AG20443 (cell line): ENCODE data around the gene MACC1.
"Not testable (repeated sequence)": the region's sequence is repeated elsewhere in the genome, so short reads cannot be mapped to it uniquely, and the experiment has no call there.

ENCODE experiments used
- DNase-seq: peaks from one replicate; pipeline ENCODE4 v3.0.0; 2012; ENCODE audit warnings: low spot score, mixed read lengths

MACC1 gene

GRCh38 chr7:20207811-20208210 is 9.4 kb downstream of the MACC1 start:
- not testable (repeated sequence) for DNase-seq

- no peak for DNase-seq
Measured at GRCh38 chr7:20206104-20206896, 10.9 kb downstream of the MACC1 start.

- DNase-seq, result no peak
Measured at GRCh38 chr7:20203316-20203715, 13.9 kb downstream of the MACC1 start.

- no peak for DNase-seq
Measured at GRCh38 chr7:20201380-20201779, 15.8 kb downstream of the MACC1 start.

- DNase-seq, result no peak
Measured at GRCh38 chr7:20200971-20201370, 16.2 kb downstream of the MACC1 start.

GRCh38 chr7:20200361-20200760 is 16.8 kb downstream of the MACC1 start:
- DNase-seq, result no peak

- DNase-seq, result peak; percentile 61
Measured at GRCh38 chr7:20199015-20199737, 18.0 kb downstream of the MACC1 start.

- no peak for DNase-seq
Measured at GRCh38 chr7:20198260-20198659, 18.9 kb downstream of the MACC1 start.

GRCh38 chr7:20197837-20198236 is 19.3 kb downstream of the MACC1 start:
- DNase-seq, result no peak

- no peak for DNase-seq
Measured at GRCh38 chr7:20197125-20197748, 19.9 kb downstream of the MACC1 start.

- no peak for DNase-seq
Measured at GRCh38 chr7:20194343-20194995, 22.7 kb downstream of the MACC1 start.

- DNase-seq, result no peak
Measured at GRCh38 chr7:20193873-20194272, 23.3 kb downstream of the MACC1 start.

- DNase-seq, result no peak
Measured at GRCh38 chr7:20193242-20193777, 23.9 kb downstream of the MACC1 start.

GRCh38 chr7:20191391-20191869 is 25.8 kb downstream of the MACC1 start:
- DNase-seq, result no peak

- DNase-seq, result no peak
Measured at GRCh38 chr7:20190560-20191390, 26.4 kb downstream of the MACC1 start.

GRCh38 chr7:20189852-20190251 is 27.3 kb downstream of the MACC1 start:
- no peak for DNase-seq

GRCh38 chr7:20188567-20188966 is 28.6 kb downstream of the MACC1 start:
- DNase-seq, result no peak

- DNase-seq, result not testable (repeated sequence)
Measured at GRCh38 chr7:20187850-20188249, 29.3 kb downstream of the MACC1 start.

- no peak for DNase-seq
Measured at GRCh38 chr7:20185988-20186387, 31.2 kb downstream of the MACC1 start.

- DNase-seq, result no peak
Measured at GRCh38 chr7:20183086-20183485, 34.1 kb downstream of the MACC1 start.

- no peak for DNase-seq
Measured at GRCh38 chr7:20176578-20177242, 40.5 kb downstream of the MACC1 start.
